Neural progenitor cell (in vitro differentiated cells): ENCODE data around the gene CNTNAP2. TPM values are rescaled to one million over a fixed set of nuclear protein-coding genes. Genes with fewer than 3 reads are reported as not detected.
A peak's percentile ranks its signal among the peaks of the same experiment; 100 is the strongest.

ENCODE experiments used
- DNase-seq: peaks from one replicate; pipeline ENCODE4 v3.0.0-alpha.2; 2016; ENCODE audit warnings: low spot score
- H2AFZ ChIP-seq: fragments of 200-600 bp; sonication (generic); replicated peaks from 2 replicates; pipeline ENCODE4 v1.6.1; 2016; ENCODE audit warnings: antibody characterized with exemption
- H3F3A ChIP-seq: fragments of 200-600 bp; sonication (generic); 2 replicates; pipeline ENCODE4 v1.6.1; 2016; ENCODE audit warnings: antibody characterized with exemption, low read depth
- H3K27ac ChIP-seq: fragments of 200-600 bp; sonication (generic); 2 replicates; pipeline ENCODE4 v1.5.1; 2016; ENCODE audit warnings: mild to moderate bottlenecking
- H3K27me3 ChIP-seq: fragments of 200-600 bp; sonication (generic); 2 replicates; pipeline ENCODE4 v1.6.1; 2016; ENCODE audit warnings: mild to moderate bottlenecking, moderate library complexity
- H3K36me3 ChIP-seq: fragments of 200-600 bp; sonication (generic); 2 replicates; pipeline ENCODE4 v1.5.1; 2016
- H3K4me1 ChIP-seq: fragments of 200-600 bp; sonication (generic); 2 replicates; pipeline ENCODE4 v1.6.1; 2016; ENCODE audit warnings: mixed run types
- H3K4me2 ChIP-seq: fragments of 200-600 bp; sonication (generic); 2 replicates; pipeline ENCODE4 v1.6.1; 2016
- H3K4me3 ChIP-seq: fragments of 200-600 bp; sonication (generic); 2 replicates; pipeline ENCODE4 v1.5.1; 2016
- H3K79me2 ChIP-seq: fragments of 200-600 bp; sonication (generic); 2 replicates; pipeline ENCODE4 v1.6.1; 2016; ENCODE audit warnings: low read depth
- H3K9ac ChIP-seq: fragments of 200-600 bp; sonication (generic); 2 replicates; pipeline ENCODE4 v1.6.1; 2016
- H3K9me3 ChIP-seq: fragments of 200-600 bp; sonication (generic); 2 replicates; pipeline ENCODE4 v1.5.1; 2016; ENCODE audit warnings: low read depth
- H4K20me1 ChIP-seq: fragments of 200-600 bp; sonication (generic); 2 replicates; pipeline ENCODE4 v1.6.1; 2016; ENCODE audit warnings: low read depth
- H3K27ac Mint-ChIP-seq: 3 replicates; pipeline ENCODE4 v1.8.0; 2021; ENCODE audit warnings: mixed read lengths
- H3K27me3 Mint-ChIP-seq: 2 replicates; pipeline ENCODE4 v1.8.0; 2022; ENCODE audit warnings: low read depth, mild to moderate bottlenecking, inconsistent platforms, moderate library complexity, mixed read lengths; ENCODE audit not compliant: insufficient read depth
- H3K36me3 Mint-ChIP-seq: 3 replicates; pipeline ENCODE4 v1.8.0; 2021; ENCODE audit warnings: mixed read lengths
- H3K4me1 Mint-ChIP-seq: 3 replicates; pipeline ENCODE4 v1.8.0; 2021; ENCODE audit warnings: mixed read lengths
- H3K4me3 Mint-ChIP-seq: 3 replicates; pipeline ENCODE4 v1.8.0; 2021; ENCODE audit warnings: mild to moderate bottlenecking, moderate library complexity, mixed read lengths
- H3K9me3 Mint-ChIP-seq: 3 replicates; pipeline ENCODE4 v1.8.0; 2020; ENCODE audit warnings: mixed read lengths
- CTCF ChIP-seq: fragments of 200-600 bp; sonication (generic); IDR thresholded peaks from 2 replicates; pipeline ENCODE4 v1.5.1; 2017; ENCODE audit warnings: antibody characterized with exemption, mild to moderate bottlenecking
- EZH2 ChIP-seq: fragments of 200-600 bp; sonication (generic); IDR thresholded peaks from 2 replicates; pipeline ENCODE4 v1.6.1; 2017; ENCODE audit warnings: antibody characterized with exemption, mild to moderate bottlenecking, moderate library complexity
- EZH2phosphoT487 ChIP-seq: fragments of 200-600 bp; sonication (generic); IDR thresholded peaks from 2 replicates; pipeline ENCODE4 v1.6.1; 2017; ENCODE audit warnings: antibody characterized with exemption
- total RNA-seq: library from RNA; depleted of rRNA; stranded (reverse); fragments of >200 nt; gene quantifications from 2 replicates; pipeline ENCODE4 v1.2.3, GENCODE V29; 2015; ENCODE audit warnings: low replicate concordance

The CNTNAP2 gene
- total RNA-seq, 1 donor from 2014 or later, result 126 TPM

DNA sequence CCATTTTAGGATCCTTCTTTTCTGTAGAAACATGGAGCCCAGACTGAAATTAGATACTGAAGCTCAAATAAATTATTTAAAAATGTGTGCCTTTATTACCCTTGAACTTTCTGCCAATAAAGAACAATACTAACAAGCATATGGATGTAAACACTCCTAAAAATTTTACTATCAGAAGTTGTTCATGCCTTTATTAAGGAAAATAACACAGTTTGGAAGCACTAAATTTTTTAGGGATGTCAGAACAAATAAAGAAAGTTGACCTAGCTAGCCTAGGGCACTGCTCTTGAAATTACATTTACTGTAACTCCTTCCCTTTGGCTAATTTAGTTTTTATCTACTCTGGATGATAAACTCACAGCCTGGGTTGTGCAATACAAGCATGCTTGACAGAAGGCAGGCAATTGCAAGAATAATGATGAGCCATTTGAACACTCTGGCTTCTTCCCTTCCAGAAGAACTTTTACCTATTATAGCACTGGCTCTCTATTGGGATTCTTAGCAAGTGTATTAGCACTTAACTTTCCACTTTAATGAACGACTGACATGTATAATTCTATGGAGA lies 2122.2 kb downstream of the CNTNAP2 start:
- Histone ChIP-seq H3F3A (no peaks in the 10 kb centered on the region), H2AFZ (no peak overlapping the region)
- peaks cover 2% of the 10 kb centered on the region for H3K27me3 Mint-ChIP-seq

DNA sequence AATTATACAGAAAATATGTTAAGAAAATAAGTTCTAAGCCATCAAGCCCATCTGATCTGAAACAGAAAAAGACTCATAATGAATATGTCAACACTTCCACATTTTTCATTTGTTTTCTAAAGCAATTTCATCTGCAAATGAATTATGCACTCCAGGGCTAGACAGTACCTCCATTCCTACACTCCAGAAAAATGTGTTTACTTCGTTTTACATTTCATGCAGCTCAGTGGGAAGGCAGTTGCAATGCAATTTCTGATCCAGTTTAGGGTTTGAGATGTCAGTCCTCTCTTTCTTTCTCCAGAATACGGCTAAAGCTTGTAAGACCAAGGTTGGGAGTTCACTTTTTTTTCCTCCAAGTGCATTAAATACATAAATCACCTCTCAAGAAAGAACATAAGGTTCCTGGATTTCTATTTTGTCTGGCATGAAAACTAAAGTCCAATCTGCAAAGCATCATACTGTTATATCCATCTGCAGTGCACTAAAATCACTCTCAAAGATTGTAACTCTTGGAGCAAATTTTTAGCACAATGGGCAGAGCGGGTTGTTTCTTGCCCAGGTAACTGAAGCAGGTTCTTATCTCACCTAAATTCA lies 2125.2 kb downstream of the CNTNAP2 start:
- Histone ChIP-seq H3F3A (no peaks in the 10 kb centered on the region), H4K20me1 (no peaks in the 10 kb centered on the region), H3K27me3 (no peaks in the 10 kb centered on the region), H2AFZ (peak overlapping the region; percentile 28), H3K36me3 (no peaks in the 10 kb centered on the region), H3K9me3 (no peaks in the 10 kb centered on the region), H3K4me1 (no peaks in the 10 kb centered on the region), H3K79me2 (no peaks in the 10 kb centered on the region), H3K27ac (no peak overlapping the region), H3K9ac (no peak overlapping the region), H3K4me3 (no peak overlapping the region), H3K4me2 (no peak overlapping the region)
- Mint-ChIP-seq H3K4me1 (peaks cover 6% of the 10 kb centered on the region), H3K36me3 (no peaks in the 10 kb centered on the region), H3K4me3 (no peak overlapping the region), H3K9me3 (no peaks in the 10 kb centered on the region), H3K27me3 (no peaks in the 10 kb centered on the region), H3K27ac (no peak overlapping the region)
- no peak for DNase-seq
- TF ChIP-seq EZH2phosphoT487, result no peak
- no peak for TF ChIP-seq CTCF
- TF ChIP-seq EZH2, result no peak

More for the DNA sequence above, 2122.2 kb downstream of the CNTNAP2 start:
- no peaks in the 10 kb centered on the region for H3K9me3 ChIP-seq
- Mint-ChIP-seq H3K9me3 (peaks cover 10% of the 10 kb centered on the region), H3K4me3 (no peak overlapping the region), H3K36me3 (no peaks in the 10 kb centered on the region), H3K4me1 (peaks cover 6% of the 10 kb centered on the region), H3K27ac (no peak overlapping the region)
- TF ChIP-seq CTCF (no peak), EZH2phosphoT487 (no peak), EZH2 (no peak)
- H3K36me3 ChIP-seq, result no peaks in the 10 kb centered on the region
- H3K27ac ChIP-seq, result no peak overlapping the region
- no peak overlapping the region for H3K4me2 ChIP-seq
- no peak overlapping the region for H3K9ac ChIP-seq
- no peaks in the 10 kb centered on the region for H4K20me1 ChIP-seq
- no peaks in the 10 kb centered on the region for H3K79me2 ChIP-seq
- no peaks in the 10 kb centered on the region for H3K27me3 ChIP-seq
- DNase-seq, result no peak
- H3K4me1 ChIP-seq, result no peaks in the 10 kb centered on the region
- H3K4me3 ChIP-seq, result no peak overlapping the region

- Mint-ChIP-seq H3K4me1 (peaks cover 6% of the 10 kb centered on the region), H3K27ac (no peak overlapping the region), H3K4me3 (no peak overlapping the region), H3K27me3 (no peaks in the 10 kb centered on the region), H3K9me3 (no peaks in the 10 kb centered on the region), H3K36me3 (no peaks in the 10 kb centered on the region)
- Histone ChIP-seq H3K4me2 (no peak overlapping the region), H3K4me3 (no peak overlapping the region), H2AFZ (peak overlapping the region; percentile 28), H3K9ac (no peak overlapping the region), H3K36me3 (no peaks in the 10 kb centered on the region), H3K79me2 (no peaks in the 10 kb centered on the region), H3K9me3 (no peaks in the 10 kb centered on the region), H3K27me3 (no peaks in the 10 kb centered on the region), H3K27ac (no peak overlapping the region), H4K20me1 (no peaks in the 10 kb centered on the region), H3K4me1 (no peaks in the 10 kb centered on the region), H3F3A (no peaks in the 10 kb centered on the region)
- peak; percentile 80 for DNase-seq
- TF ChIP-seq EZH2 (no peak), EZH2phosphoT487 (no peak), CTCF (peak; percentile 91)
These were observed 2125.8 kb downstream of the CNTNAP2 start for GRCh38 chr7:148242294-148242821.
